Tibial nerve (tissue), 3 donors: ENCODE results near the gene CMC2.

Source experiments
- POLR2A ChIP-seq, 2 donors: fragments of 450-650 bp; IDR thresholded peaks; one replicate each; pipeline ENCODE4 v1.6.1; 2017; ENCODE audit warnings: antibody characterized with exemption in 2 of 2, mild to moderate bottlenecking in 2 of 2, moderate library complexity in 2 of 2
- TF ChIP-seq, protein P1 (sequence below), 5 experiments: fragments of 200-600 bp in 3 of 5; fragments of 450-650 bp in 2 of 5; sonication (generic) in 3 of 5; IDR thresholded peaks; one replicate each; pipeline ENCODE4 v1.5.1; 2016 to 2019; ENCODE audit warnings: antibody characterized with exemption in 5 of 5, mild to moderate bottlenecking in 3 of 5, moderate library complexity in 2 of 5

GRCh38 chr16:80990978-80991377, 15.7 kb downstream of the CMC2 start:
- TF ChIP-seq, protein P1, sequence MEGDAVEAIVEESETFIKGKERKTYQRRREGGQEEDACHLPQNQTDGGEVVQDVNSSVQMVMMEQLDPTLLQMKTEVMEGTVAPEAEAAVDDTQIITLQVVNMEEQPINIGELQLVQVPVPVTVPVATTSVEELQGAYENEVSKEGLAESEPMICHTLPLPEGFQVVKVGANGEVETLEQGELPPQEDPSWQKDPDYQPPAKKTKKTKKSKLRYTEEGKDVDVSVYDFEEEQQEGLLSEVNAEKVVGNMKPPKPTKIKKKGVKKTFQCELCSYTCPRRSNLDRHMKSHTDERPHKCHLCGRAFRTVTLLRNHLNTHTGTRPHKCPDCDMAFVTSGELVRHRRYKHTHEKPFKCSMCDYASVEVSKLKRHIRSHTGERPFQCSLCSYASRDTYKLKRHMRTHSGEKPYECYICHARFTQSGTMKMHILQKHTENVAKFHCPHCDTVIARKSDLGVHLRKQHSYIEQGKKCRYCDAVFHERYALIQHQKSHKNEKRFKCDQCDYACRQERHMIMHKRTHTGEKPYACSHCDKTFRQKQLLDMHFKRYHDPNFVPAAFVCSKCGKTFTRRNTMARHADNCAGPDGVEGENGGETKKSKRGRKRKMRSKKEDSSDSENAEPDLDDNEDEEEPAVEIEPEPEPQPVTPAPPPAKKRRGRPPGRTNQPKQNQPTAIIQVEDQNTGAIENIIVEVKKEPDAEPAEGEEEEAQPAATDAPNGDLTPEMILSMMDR (IDR thresholded peaks at IDR 0.05) = no peak
- no peak for TF ChIP-seq POLR2A (IDR thresholded peaks at IDR 0.05)
